Subcutaneous adipose tissue (tissue), 4 donors: ENCODE results near the gene PCGF5. TPM values are rescaled to one million over a fixed set of nuclear protein-coding genes. Genes with fewer than 3 reads are reported as not detected.

Experiments used
- total RNA-seq, 4 donors: library from RNA; depleted of rRNA; stranded (reverse); fragments of >200 nt; gene quantifications; one replicate each; pipeline ENCODE4 v1.1.0, GENCODE V29; 2016
- TF ChIP-seq, protein P1 (sequence below): fragments of 450-650 bp; IDR thresholded peaks from one replicate; pipeline ENCODE4 v1.5.1; 2016; ENCODE audit warnings: low read depth, mild to moderate bottlenecking, control low read depth, antibody characterized with exemption, moderate library complexity

Gene PCGF5
- total RNA-seq, 4 donors from 2014 or later: 36.2 to 69.0 (median 43.3) TPM

GRCh38 chr10:91211675-91212074 lies 8.8 kb upstream of the PCGF5 start:
- TF ChIP-seq, protein P1, sequence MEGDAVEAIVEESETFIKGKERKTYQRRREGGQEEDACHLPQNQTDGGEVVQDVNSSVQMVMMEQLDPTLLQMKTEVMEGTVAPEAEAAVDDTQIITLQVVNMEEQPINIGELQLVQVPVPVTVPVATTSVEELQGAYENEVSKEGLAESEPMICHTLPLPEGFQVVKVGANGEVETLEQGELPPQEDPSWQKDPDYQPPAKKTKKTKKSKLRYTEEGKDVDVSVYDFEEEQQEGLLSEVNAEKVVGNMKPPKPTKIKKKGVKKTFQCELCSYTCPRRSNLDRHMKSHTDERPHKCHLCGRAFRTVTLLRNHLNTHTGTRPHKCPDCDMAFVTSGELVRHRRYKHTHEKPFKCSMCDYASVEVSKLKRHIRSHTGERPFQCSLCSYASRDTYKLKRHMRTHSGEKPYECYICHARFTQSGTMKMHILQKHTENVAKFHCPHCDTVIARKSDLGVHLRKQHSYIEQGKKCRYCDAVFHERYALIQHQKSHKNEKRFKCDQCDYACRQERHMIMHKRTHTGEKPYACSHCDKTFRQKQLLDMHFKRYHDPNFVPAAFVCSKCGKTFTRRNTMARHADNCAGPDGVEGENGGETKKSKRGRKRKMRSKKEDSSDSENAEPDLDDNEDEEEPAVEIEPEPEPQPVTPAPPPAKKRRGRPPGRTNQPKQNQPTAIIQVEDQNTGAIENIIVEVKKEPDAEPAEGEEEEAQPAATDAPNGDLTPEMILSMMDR: no peak

GRCh38 chr10:91214911-91215310 lies 5.6 kb upstream of the PCGF5 start:
- TF ChIP-seq, protein P1: no peak

- TF ChIP-seq, protein P1: no peak
Observed at GRCh38 chr10:91215384-91215783, 5.1 kb upstream of the PCGF5 start.

GRCh38 chr10:91219371-91220193 lies 881 bp upstream of the PCGF5 start:
- TF ChIP-seq, protein P1: no peak

DNA sequence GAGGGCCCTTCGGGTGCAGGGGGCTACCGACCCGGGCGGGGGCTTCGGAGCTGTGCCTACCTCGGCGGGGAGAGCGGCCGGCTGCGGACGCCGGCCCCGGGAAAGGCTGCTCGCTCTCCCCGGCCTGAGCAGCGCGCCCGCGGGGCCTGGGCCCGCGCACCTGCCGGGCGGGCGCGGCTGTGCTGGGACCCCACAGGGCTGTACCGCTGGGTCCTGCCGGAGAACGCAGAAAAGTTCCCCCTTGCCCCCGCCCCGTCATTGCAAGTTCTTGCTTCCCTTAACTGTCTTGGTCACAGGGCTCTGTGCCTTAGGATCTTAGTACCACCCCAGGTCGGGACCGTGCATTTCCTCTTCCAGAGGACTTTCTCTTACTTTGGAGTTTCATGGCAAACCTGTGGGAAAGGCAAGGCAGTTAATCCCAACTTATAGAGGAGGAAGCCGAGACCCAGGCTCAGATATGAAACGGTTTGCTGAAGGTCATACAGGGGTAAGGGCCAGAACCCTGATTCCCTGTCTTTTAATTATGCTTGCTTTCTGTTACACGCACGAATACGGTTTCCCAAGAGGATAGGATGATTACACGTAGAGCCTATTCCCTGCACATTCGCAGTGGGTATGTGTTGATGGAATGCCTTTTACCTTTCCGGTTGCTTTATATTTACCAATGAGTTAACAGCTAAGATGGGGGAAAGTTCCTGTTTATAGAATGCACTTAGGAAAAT lies 652 bp downstream of the PCGF5 start:
- TF ChIP-seq, protein P1: no peak

- TF ChIP-seq, protein P1: no peak
Observed at GRCh38 chr10:91226093-91226492, 5.6 kb downstream of the PCGF5 start.

DNA sequence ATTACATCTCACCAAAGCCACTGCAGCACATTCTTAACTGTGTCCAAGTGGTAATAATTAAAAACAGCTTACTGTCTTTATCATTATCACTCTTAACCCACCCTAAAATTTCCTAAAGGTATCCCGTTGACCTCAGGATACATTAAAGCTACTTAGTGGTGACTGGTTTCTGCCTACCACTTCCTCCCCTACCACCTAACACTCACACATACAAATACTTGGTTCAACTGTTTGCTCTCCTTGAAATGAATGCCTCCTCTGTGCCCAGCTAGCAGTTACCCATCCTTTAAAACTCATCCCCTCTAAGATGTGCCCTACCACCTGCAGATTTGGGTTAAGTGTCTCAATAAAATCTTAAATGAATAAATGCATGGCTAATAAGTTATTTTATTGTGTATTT lies 7.1 kb downstream of the PCGF5 start:
- TF ChIP-seq, protein P1: no peak
